Mucosa of rectum (tissue), 2 donors: ENCODE measurements around the gene CSH1.
"Not testable (repeated sequence)": the region's sequence is repeated elsewhere in the genome, so short reads cannot be mapped to it uniquely, and the experiment has no call there.

ENCODE experiments used
- H3K27ac ChIP-seq, 2 donors: one replicate each; pipeline ENCODE4 v1.7.0; 2013; ENCODE audit warnings: inconsistent platforms in 2 of 2, low read depth in 2 of 2, low read length in 2 of 2
- H3K27me3 ChIP-seq, 2 donors: one replicate each; pipeline ENCODE4 v1.7.0; 2013; ENCODE audit warnings: low read length in 2 of 2; ENCODE audit not compliant: control insufficient read depth in 2 of 2, insufficient read depth in 2 of 2
- H3K36me3 ChIP-seq, 2 donors: one replicate each; pipeline ENCODE4 v1.7.0; 2013; ENCODE audit warnings: low read length in 2 of 2; ENCODE audit not compliant: control insufficient read depth in 2 of 2, insufficient read depth in 2 of 2
- H3K4me1 ChIP-seq, 2 donors: one replicate each; pipeline ENCODE4 v1.7.0; 2013; ENCODE audit warnings: low read length in 2 of 2, mild to moderate bottlenecking in 1 of 2; ENCODE audit not compliant: control insufficient read depth in 2 of 2, insufficient read depth in 2 of 2
- H3K4me3 ChIP-seq, 2 donors: one replicate each; pipeline ENCODE4 v1.7.0; 2013; ENCODE audit warnings: low read length in 2 of 2
- H3K9ac ChIP-seq, 2 donors: one replicate each; pipeline ENCODE4 v1.7.0; 2013; ENCODE audit warnings: low read length in 2 of 2, low read depth in 1 of 2, mild to moderate bottlenecking in 1 of 2
- H3K9me3 ChIP-seq, 2 donors: one replicate each; pipeline ENCODE4 v1.7.0; 2013; ENCODE audit warnings: low read length in 2 of 2; ENCODE audit not compliant: control insufficient read depth in 2 of 2
- donor health status: healthy.
- donor health status: Normal muscosa, but diverticular disease.

Gene CSH1

GRCh38 chr17:63882626-63883126 lies 13.7 kb downstream of the CSH1 start:
- not testable (repeated sequence) for H3K27ac ChIP-seq, H3K4me1 ChIP-seq, H3K36me3 ChIP-seq, H3K4me3 ChIP-seq, H3K9me3 ChIP-seq, H3K9ac ChIP-seq, H3K27me3 ChIP-seq

GRCh38 chr17:63881935-63882601 lies 14.3 kb downstream of the CSH1 start, which contains the start of gene GH2:
Gene GH2, minus strand, starts transcription at chr17:63881944. Its CDS starts 143 bp downstream, at chr17:63881801.
- Histone ChIP-seq H3K9ac (no peak within 1 kb of the TSS), H3K4me1 (no peaks in the 10 kb centered on the region), H3K36me3 (no peaks in the 10 kb centered on the region), H3K27ac (no peak within 1 kb of the TSS), H3K27me3 (no peaks in the 10 kb centered on the region), H3K4me3 (no peak within 1 kb of the TSS), H3K9me3 (no peaks in the 10 kb centered on the region)

GRCh38 chr17:63881337-63881736 lies 15.0 kb downstream of the CSH1 start:
- not testable (repeated sequence) for H3K9ac ChIP-seq, H3K27ac ChIP-seq, H3K4me1 ChIP-seq, H3K9me3 ChIP-seq, H3K4me3 ChIP-seq, H3K27me3 ChIP-seq, H3K36me3 ChIP-seq

GRCh38 chr17:63880706-63881105 lies 15.7 kb downstream of the CSH1 start:
- H3K9me3 ChIP-seq = no peaks in the 10 kb centered on the region
- H3K4me3 ChIP-seq = no peak overlapping the region
- H3K9ac ChIP-seq = no peak overlapping the region
- H3K4me1 ChIP-seq = no peaks in the 10 kb centered on the region
- H3K27ac ChIP-seq = no peak overlapping the region
- H3K27me3 ChIP-seq = no peaks in the 10 kb centered on the region
- no peaks in the 10 kb centered on the region for H3K36me3 ChIP-seq

- H3K4me1 ChIP-seq, H3K9me3 ChIP-seq, H3K4me3 ChIP-seq, H3K27ac ChIP-seq, H3K9ac ChIP-seq, H3K27me3 ChIP-seq, H3K36me3 ChIP-seq: not testable (repeated sequence)
Observed at GRCh38 chr17:63878413-63878812, 18.0 kb downstream of the CSH1 start.

GRCh38 chr17:63874693-63875092 lies 21.7 kb downstream of the CSH1 start:
- H3K4me1 ChIP-seq, H3K27ac ChIP-seq, H3K36me3 ChIP-seq, H3K9me3 ChIP-seq, H3K27me3 ChIP-seq, H3K4me3 ChIP-seq, H3K9ac ChIP-seq: not testable (repeated sequence)

GRCh38 chr17:63874061-63874626 lies 22.2 kb downstream of the CSH1 start:
- H3K9me3 ChIP-seq, H3K9ac ChIP-seq, H3K4me1 ChIP-seq, H3K36me3 ChIP-seq, H3K27me3 ChIP-seq, H3K27ac ChIP-seq, H3K4me3 ChIP-seq: not testable (repeated sequence)

- not testable (repeated sequence) for H3K36me3 ChIP-seq, H3K9me3 ChIP-seq, H3K4me1 ChIP-seq, H3K4me3 ChIP-seq, H3K27ac ChIP-seq, H3K27me3 ChIP-seq, H3K9ac ChIP-seq
Observed at GRCh38 chr17:63873577-63873976, 22.8 kb downstream of the CSH1 start, which contains the start of gene CSH2. Gene CSH2, minus strand, starts transcription at chr17:63873677. Its CDS starts 63 bp downstream, at chr17:63873614.

GRCh38 chr17:63871646-63872365 lies 24.6 kb downstream of the CSH1 start:
- H3K36me3 ChIP-seq, H3K9ac ChIP-seq, H3K27ac ChIP-seq, H3K9me3 ChIP-seq, H3K4me1 ChIP-seq, H3K4me3 ChIP-seq, H3K27me3 ChIP-seq: not testable (repeated sequence)

GRCh38 chr17:63870292-63870665 lies 26.1 kb downstream of the CSH1 start:
- not testable (repeated sequence) for H3K4me1 ChIP-seq, H3K27ac ChIP-seq, H3K27me3 ChIP-seq, H3K4me3 ChIP-seq, H3K9me3 ChIP-seq, H3K36me3 ChIP-seq, H3K9ac ChIP-seq
